Suppressor macrophage treated with lipopolysaccharide for 1 hour (primary cell): ENCODE measurements around the gene DDX24.
A peak's percentile ranks its signal among the peaks of the same experiment; 100 is the strongest.

ENCODE experiments used
- DNase-seq, 3 donors: peaks; one replicate each; pipeline ENCODE4 v3.0.0-alpha.2; 2020 to 2022

DDX24 gene

DNA sequence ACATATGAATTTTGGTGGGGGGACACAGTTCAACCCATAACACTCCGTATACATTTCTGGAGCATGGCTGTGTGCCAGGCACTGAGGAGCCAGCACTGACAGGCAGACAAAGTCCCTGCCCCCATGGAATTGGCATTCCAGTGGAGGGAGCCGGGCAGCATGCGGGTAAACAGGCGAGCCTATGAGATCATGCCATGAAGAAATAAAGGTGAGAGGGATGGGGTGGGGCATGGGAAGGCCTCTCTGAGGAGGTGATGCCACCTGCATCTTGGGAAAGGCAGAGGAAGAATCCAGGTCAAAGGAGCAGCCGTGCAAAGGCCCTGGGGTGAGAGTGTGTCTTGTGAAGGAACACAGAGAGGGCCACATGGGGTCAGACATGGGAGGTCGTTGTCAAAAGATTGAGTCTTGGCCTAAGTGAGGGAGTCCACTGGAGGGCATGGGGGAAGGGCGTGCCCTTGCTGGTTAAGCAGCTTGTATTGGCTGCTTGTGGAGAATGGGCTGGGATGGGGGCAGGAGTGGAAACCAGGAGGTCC lies 51.3 kb downstream of the DDX24 start:
- DNase-seq = no peak

DNA sequence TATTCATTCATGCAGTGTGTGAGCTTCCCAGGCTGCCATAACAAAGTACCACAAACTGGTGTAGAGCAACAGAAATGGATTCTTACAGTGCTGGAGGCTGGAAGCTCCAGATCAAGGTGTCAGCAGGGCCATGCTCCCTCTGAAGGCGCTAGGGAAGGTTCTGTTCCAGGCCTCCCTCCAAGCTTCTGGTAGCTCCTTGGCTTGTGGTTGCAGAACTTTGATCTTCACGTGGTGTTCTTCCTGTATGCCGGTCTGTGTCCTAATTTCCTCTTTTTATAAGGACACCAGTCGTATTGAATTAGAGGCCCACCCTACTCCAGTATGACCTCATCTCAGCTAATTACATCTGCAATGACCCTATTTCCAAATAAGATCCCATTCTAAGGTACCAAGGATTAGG lies 51.7 kb downstream of the DDX24 start:
- DNase-seq = peak; percentile 58 to 65 (median 63)

DNA sequence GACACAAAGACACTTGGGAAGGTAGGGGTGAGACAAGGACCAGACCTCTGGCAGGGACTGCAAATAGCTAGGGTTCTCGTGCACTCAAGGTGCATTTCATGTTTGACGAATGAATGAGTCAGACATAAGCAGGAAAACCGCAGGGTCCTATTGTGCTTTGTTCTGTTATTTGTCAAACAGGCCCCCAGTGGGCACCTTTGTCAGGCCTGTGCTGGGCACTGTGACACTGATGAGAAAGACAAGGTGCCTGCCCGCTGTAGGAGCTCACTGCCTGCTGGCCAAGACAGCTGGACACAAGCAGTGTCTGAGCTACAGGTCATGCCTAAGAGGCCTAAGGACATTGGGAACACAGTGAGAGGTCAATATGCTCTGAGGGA lies 52.6 kb downstream of the DDX24 start:
- DNase-seq = no peak

DNA sequence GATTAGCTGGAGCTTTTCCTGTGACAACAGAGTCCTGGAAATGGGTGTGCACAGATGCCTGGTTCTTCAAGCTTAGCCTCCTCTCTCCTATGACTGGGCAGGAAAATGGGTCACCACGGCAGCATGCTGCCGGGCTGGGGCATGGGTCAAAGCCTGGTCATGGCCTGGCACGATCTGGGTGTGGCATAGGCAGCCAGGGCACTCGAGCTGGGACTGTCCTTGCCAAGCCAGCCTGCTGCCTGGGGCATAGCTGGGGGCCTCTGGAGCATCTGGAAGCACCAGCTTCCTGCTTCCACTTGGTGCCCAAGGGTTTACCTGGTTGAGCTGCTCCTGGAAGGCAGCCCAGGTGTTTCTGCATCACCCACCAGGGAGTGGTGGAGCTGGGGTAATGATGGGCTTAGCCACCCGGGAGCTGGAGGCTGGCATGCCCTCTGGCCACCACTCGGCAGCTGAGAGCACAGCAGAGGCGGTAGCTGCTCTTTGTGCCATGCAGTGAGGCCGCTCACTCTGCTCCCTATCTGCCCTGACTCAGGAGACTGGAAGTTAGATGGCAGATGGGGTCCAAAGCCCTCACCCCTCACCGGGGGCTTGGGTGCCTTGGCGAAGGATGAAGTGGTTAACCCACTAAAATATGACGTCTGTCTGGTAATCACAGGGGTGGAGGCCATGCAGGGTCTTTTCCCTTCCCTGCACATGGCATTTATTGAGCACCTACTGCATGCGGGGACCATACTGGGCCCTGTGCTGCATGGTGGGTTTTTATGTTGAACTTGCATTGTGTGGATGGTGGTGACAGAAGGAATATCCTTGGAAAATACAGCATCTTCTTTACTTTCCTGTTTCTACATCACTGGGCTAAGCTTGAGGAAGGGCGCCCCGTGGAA lies 53.2 kb downstream of the DDX24 start:
- DNase-seq = peak in 1 of 3 donors; percentile 19

DNA sequence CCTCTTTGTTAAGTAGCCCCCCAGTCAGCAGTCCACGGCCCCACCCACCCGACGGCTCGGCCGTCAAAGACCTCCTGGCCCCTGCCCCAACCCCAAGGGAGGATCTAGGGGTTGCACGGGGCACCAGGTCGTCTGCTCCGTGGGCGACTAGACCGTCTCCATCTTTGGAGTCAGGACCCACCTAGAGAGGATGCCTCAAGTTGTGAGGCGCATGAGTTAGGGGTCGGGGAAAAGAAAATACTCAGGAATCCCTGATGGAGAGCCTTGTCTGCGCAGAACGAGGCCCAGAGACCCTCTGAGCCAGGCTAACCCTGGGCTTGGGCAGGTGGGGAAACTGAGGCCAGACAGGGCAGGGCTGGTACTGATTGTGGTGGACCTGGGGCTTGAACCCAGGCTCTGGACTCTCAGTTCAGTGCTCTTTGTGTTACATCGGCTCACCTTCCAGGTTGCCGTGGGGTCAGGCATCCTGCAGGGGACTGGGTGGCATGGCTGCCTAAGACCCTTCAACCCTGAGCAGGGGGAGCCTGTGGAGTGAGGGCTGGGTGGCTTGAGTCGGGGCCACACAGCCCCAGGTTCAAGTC lies 54.0 kb downstream of the DDX24 start:
- DNase-seq = no peak

DNA sequence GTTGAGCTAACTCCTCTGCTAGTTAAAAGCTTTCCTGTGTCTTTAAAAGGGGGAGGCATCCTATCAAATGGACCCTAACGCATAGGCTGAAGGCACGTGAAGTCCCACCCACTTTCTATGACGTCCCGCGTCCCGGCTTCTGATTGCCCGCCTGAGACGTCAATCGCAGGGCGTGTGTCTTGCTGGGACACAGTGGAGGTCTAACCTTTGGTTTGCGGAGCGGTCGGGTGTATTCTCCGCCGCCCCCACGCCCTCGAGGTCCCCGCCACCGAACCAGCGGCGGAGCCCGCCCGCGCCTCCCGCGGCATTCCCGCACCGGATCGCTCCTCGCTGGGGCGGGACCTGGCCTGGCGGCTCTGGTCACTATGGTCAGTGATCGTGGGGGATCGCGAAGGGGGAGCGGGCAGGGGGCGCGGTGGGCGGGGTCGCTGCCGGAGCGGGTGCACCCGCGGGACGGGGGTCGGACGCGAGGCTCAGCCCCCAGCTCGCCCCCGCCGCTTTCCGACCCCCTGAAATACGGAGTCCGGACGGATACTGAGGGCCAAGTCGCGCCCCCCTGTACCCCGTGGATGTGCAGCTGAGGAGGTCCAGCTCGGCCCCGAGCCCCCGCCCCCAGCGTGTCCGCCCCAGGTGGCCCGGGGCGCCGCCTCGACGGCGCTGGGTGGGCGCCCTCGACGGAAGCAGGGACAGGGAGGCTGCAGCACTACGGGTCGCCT lies 54.7 kb downstream of the DDX24 start, which contains the start of gene OTUB2:
Gene OTUB2, plus strand, starts transcription at position 168 of the 716 bp plus-strand sequence. Its CDS starts 198 bp downstream, at position 366.
- DNase-seq = peak; percentile 97 to 99 (median 98)

DNA sequence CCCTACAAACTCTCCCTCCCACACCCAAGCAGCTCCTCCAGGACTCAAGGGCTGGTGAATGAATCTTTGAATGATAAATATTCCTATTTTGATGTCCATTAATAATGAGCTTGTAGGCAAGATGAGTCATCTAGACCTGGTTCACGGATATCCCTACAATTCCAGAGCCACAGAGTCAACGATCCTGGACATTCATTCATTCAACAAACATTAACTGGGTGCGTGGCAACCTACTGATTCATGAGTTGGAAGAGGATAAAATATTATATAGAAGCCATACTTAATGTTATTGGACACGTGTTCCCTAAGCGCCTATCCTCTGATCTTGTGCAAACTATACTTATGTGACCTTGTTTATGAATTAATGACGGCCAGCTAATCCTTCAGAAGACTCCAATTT lies 55.3 kb downstream of the DDX24 start:
- DNase-seq = no peak

DNA sequence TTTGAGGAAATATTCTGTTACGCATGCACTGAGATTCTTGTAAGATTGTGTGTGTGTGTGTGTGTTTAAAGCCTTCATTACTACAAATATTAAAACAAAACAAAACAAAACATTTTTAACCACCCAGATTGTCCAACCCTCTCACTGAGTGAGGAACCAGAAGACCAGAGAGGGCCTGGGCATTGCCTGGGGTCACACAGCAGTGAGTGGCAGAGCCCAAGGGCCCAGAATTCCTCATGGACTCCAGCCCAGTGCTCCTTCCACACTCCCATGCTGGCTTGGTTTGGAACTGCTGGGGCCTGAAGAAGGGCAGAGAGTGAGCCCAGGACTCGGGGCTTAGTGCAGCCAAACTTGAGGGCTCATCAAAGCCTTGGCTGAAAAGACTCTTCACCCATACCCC lies 56.5 kb downstream of the DDX24 start:
- no peak for DNase-seq

DNA sequence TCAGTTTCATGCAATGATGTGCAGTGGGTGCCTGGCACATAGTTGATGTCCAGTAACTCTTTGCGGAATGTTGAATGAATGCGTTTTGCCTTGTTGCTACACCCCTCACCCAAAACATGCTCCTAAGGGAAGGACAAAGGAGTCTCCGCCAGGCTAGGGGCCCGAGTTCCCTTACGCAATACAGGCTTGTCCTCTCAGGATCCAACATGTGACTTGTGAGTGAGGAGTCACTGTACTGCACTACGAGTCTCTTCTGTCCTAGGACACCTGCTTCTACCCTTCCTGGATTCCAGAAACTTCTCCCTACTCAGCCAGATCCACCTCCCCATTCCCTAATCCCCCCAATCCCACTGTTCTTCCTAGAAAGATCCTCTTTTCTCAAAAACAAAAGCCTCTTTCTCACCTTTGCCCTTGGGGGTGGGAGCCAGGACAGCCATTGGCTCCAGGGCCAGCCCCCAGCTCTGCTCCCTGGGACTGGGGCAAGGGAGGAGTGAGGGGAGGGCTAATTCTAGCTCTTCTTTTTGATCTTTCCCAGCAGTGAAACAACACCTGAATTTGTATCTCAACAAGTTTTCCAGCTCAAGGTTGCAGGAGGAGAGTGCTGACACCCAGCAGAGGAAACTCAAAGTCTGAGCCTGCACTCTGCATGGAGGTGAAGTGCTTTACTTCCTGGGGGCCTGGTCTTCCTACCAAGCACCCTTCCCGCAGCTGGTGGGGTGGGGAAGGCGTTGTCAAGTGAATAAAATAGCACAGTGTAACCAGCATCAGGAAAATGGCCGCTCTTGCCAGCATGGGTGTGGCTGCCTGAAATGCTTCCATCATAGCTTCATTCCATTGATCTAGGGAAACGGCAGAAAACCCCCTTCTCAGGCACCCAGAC lies 58.2 kb downstream of the DDX24 start:
- DNase-seq = peak in 2 of 3 donors; percentile 37 to 40

DNA sequence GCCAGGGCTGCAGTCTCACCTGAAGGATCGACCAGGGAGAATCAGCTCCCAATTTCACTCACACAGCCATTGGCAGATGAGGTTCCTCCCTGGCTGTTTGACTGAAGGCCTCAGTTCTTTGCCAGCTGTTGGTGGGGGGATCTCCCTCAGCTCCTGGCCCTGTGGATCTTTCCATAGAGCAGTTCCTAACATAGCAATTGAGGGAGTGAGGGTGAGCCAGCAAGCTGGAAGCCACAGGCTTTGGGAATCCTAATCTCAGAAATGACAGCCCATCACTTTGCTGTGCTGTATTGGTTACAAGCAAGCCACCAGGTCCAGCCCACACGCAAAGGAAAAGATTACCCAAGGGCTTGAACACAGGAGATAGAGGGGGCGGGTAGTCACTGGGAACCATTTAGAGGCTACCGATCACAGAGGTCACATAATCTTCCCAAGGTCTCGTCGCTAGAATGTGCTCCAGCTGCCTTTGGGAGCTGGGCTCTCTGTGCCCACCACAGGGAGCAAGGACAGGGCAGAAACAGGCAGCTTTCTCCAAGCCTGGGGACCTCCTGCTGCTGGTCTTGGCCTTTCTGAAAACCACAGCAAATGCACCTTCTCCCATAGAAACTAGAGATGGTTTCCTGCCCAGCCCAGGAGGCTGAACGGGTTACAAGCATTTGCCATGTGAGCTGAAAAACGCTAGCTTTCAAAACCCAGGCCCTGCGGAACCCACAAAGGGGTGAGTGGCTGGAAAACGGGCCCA lies 59.4 kb downstream of the DDX24 start:
- DNase-seq = peak; percentile 56 to 61 (median 57)

DNA sequence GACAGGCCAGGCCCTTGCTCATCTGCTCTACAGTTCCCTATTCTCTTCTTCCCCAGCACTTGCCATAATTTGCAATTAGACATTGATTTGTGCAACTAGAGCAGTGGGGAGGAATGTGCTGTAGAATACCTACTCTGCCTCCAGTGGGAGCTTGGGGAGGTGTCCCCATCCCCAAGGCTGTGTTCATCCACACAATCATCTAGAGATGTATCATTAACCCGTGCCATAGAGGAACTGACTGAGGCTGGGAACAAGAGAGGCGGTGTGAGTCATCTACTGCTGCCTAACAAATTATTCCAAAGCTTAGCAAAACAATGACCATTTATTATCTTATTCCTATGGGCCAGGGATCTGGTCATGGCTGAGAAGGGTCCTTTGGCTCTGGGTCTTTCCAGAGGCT lies 60.0 kb downstream of the DDX24 start:
- DNase-seq = peak; percentile 78 to 91 (median 90)

DNA sequence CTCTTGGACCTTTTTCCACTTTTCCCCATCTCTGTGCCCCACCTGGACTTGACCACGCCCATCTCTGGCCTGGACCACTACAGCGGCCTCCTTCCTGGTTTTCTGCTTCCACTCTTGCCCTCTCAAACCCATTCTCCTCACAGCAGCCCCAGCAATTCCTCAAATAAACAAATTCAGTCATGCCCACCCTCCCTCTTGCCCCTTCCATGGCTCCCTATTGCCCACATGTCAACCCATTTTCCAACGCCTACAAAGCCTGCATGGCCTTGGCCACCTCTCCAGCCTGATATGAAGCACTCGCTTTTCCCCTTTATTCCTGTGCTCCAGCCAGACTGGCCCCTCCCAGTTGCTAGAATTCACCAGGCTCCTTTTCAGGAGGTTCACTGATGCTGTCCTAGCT lies 60.7 kb downstream of the DDX24 start:
- DNase-seq = no peak

DNA sequence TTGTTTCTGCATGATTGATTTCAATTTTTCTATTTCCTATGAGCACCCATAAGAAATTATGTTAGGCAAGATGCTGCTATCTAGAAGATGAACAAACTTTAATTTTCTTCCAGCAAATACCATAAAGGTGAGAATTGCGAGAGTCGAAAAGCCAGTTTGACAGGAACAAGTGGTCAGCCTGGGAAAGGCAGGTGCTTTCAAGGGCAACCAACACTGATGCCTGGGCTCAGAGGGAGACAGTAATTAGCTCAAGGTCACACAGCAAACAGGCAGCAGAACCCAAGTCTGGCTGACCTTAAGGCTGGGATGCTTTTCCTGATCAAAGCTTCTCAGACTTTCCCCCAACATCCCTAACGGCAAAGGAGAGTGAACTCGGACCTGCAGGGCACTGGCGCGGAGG lies 61.7 kb downstream of the DDX24 start:
- no peak for DNase-seq

DNA sequence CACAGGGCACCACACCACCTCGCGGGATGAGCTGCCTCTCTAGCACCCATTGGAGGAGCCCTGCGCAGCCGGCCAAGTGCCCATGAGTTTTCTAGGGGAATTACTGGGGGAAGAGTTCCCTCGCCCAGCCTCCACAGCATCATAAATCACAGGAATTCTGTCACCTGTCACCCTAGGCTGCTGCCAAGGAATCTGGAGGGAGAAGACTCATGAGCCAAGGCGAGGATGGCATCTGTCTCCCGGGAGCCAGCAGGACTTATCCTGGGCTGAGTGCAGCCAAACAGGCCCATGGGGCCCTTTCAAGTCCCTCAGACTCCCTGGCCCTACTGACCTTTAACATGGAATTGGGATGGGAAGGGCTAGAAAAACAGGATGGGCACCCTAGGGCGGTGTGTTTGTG lies 62.7 kb downstream of the DDX24 start:
- no peak for DNase-seq

DNA sequence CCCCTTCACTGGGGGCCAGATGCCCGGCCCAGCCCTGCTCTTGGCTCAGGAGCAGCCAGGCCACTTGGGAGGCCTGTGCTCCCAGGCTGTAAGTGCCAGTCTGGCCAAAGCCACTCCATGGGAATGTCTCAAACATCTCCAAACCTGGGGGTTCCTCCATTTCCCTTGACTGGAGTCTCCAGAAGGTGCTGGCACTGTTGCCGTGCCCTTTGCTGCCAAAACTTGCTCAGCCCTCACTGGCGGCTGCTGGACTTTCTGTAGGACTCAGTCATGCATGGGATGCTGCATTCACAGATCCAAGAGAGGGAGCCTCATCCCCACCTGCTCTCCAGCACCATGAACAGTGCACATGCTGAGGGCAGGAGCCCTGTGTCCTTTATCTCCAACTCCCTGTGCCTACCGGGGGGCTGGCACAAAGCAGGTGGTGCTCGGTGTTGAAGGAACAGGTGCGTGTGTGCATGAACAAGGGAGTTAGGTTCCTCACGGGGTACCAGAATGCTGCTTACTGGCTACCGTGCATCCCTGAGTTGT lies 64.5 kb downstream of the DDX24 start:
- no peak for DNase-seq

DNA sequence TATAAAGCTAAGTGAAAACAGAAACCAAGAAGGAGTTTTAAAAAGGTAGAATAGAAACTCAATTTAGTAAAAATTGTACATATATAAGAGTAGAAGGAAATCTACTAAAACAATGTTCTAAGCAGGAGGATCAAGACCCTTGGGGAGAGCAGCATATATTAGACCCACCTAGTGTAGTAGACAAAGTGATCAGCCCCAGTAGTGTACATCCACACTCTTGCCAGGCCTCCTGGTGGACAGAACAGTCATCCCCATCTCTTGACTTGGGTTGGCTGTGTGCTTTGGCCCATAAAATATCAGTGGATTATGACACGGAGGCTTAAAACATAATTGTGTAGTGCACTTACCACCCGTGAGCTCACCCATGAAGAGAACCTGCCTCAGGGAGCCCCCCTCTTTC lies 65.8 kb downstream of the DDX24 start:
- DNase-seq = no peak

DNA sequence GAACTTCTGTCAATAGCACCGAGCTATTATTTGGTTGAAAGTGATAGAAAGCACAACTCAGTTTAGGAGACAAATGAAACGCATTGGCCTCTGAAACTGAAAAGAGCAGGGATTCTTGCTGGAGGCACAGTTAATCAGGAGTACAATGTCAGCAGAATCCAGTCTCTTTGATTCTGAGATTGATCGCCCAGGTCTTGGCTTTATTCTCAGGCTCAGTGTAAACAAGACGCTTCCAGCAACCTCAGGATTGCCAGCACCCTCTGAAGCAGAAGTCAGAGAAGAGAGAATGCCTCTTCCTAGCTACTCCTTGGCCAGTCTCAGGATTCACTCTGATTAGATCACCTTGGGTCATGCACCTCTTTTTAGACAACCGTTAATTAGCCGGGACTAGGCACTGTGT lies 66.6 kb downstream of the DDX24 start:
- DNase-seq = no peak

DNA sequence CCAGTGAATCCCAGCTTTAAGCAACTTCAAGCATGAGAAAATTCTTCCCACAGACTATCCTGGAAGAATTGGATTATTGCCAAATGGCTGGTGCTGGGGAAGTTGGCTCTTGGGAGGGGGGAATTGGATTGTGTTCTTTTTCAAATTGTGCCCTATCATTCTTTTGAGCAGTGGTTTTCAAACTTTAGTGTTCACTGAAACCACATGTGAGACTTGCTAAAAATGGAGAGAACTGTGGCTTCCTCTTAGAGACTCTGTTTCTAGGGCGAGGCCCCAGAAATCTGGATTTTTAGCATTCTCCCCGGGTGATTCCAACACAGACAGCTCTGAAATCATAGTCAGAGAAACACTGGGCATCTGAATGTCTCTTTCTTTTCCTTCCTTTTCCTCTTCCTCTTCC lies 69.2 kb downstream of the DDX24 start:
- peak in 1 of 3 donors; percentile 26 for DNase-seq

DNA sequence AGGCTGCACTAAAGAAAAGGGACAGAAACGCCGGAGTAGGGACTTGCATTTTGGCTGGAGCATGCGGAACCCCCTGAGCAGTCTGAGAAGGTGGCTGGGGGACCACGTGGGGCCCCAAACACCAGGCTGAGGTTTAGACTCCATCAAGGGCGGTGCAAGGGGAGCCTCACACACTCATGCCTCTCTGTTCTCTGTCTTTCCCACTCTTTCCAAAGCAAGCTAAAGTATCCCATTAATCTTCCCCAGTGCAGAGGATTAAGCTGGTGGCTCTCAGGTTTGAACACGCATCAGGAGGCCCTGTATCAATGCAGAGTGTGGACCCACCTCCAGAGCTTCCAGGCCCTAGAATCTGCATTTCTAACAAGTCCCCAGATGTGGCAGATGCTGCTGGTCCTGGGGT lies 70.4 kb downstream of the DDX24 start:
- DNase-seq = no peak

DNA sequence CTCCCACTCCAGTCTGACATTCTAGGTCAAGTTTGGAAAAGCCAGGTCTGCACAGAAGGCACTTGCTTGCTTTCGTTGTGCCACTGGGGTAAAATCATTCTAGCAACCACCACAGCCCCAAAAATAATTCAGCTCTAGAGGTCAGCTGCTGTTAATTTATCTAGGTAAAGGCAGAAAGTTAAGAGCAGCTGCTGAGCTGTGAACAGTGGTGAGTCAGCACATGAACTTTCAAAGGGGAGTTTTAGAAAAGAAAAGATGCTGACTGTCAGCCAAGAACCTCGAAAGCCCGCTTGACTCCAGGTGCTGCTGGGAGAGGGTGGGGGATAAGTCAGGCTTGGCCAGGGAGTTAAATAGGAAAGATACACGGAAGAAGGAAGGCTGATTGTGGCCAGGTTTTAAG lies 71.2 kb downstream of the DDX24 start:
- DNase-seq = no peak

DNA sequence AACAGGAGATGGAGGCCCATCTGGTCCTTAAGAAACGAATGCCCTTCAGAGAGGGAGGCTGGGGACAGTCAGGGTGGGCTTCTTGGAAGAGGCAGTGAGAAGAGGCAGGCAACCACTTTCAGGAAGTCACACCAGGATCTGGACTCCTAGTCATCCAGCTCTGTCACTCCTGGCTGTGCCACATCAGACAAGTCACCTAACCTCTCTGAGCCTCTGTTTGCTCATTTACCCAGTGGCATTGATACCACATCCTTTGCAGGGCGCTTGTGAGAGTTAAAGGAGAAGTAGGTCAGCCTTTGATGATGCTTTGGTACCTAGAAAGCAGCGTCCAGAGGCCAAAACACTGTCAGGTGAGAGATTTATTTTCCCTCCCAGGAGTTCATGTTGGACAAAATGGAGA lies 72.8 kb downstream of the DDX24 start:
- DNase-seq = no peak
